ENCODE results near the gene DAB2. TPM values are rescaled to one million over a fixed set of nuclear protein-coding genes. Genes with fewer than 3 reads are reported as not detected.

DAB2 gene
- total RNA-seq, 3 donors from 2014 or later = 112 to 240 (median 119) TPM

DNA sequence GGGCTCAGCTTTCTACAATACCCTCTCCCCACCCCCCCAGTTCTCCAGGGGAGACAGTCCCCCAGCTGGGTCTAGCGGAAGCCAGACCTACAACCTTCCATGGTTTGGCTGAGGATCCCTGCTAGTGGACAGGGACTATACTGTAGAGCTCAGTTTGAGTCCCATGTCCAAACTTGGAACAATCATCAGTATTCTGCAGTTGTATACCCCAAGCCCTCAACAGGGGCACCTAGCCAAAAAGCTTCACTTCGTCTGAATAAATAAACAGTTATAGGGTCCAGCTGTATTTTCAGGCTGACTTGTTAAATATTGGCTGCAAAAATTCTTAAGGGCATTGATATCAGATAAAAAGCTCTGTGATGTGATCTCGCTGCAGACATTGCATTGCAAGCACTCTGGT lies 45.1 kb downstream of the DAB2 start:
- Histone ChIP-seq H3K27ac (peak overlapping the region in 1 of 2 donors; percentile 46), H3K4me3 (no peak overlapping the region), H3K27me3 (no peaks in the 10 kb centered on the region), H3K36me3 (peaks cover 8% of the 10 kb centered on the region), H3K9me3 (no peaks in the 10 kb centered on the region), H3K4me1 (no peaks in the 10 kb centered on the region)
- TF ChIP-seq, protein P1, sequence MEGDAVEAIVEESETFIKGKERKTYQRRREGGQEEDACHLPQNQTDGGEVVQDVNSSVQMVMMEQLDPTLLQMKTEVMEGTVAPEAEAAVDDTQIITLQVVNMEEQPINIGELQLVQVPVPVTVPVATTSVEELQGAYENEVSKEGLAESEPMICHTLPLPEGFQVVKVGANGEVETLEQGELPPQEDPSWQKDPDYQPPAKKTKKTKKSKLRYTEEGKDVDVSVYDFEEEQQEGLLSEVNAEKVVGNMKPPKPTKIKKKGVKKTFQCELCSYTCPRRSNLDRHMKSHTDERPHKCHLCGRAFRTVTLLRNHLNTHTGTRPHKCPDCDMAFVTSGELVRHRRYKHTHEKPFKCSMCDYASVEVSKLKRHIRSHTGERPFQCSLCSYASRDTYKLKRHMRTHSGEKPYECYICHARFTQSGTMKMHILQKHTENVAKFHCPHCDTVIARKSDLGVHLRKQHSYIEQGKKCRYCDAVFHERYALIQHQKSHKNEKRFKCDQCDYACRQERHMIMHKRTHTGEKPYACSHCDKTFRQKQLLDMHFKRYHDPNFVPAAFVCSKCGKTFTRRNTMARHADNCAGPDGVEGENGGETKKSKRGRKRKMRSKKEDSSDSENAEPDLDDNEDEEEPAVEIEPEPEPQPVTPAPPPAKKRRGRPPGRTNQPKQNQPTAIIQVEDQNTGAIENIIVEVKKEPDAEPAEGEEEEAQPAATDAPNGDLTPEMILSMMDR (IDR thresholded peaks at IDR 0.05) = no peak
- TF ChIP-seq POLR2A (IDR thresholded peaks at IDR 0.05) (no peak), POLR2AphosphoS5 (IDR thresholded peaks at IDR 0.05) (no peak)
- DNase-seq (ENCODE audit: low spot score in 2 of 2) = no peak
- intact Hi-C loops (cut with DNase I; ENCODE audit: low total_unique reads) = no loop called here

DNA sequence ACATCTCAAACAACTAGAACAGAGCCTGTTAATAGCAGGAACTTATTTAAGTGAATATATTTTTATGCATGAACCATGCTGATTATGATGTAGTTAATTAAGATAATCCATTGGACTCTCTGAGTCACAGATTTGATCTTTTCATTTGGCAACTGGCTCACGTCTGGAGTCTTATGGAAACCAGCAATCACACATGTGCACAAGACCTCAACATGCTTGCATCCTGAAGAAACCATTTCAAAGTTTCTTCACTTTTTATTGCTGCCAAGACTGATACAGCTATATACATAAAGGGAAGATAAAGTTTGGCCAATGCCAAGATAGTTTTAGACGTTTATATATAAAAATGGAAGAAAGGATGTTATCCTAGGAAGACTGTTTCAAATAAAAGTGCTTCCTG lies 47.2 kb downstream of the DAB2 start:
- H3K9me3 ChIP-seq = no peaks in the 10 kb centered on the region
- peaks cover 4% of the 10 kb centered on the region for H3K36me3 ChIP-seq
- no peak overlapping the region for H3K4me3 ChIP-seq
- intact Hi-C loops (cut with DNase I; ENCODE audit: low total_unique reads) = no loop called here
- TF ChIP-seq POLR2A (IDR thresholded peaks at IDR 0.05) = no peak
- TF ChIP-seq POLR2AphosphoS5 (IDR thresholded peaks at IDR 0.05) = no peak
- TF ChIP-seq, protein P1 (IDR thresholded peaks at IDR 0.05) = no peak
- H3K4me1 ChIP-seq = no peaks in the 10 kb centered on the region
- H3K27me3 ChIP-seq = no peaks in the 10 kb centered on the region
- DNase-seq (ENCODE audit: low spot score in 2 of 2) = no peak
- H3K27ac ChIP-seq = no peak overlapping the region

DNA sequence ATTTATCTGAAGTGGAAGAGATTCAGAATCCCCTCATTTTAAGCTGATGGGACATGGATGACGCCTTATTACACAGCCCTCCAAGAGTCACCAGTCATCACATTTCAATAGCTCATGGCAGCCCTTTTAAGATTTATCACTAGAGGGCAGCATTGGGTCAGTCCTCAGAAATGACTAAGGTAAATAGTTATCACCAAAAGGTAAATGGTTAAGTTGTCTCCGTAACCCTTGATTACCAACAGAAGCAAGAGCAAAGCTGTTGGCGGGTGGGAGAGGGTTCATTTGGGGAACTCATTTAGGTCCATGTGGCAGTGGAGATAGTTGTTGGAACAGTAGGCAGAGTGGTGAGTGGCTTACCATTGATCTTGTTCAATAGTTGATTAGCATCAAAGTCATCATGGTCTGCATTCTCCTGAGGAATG lies 48.5 kb downstream of the DAB2 start:
- TF ChIP-seq, protein P1 (IDR thresholded peaks at IDR 0.05) = peak; percentile 47 to 59 (median 53)
- no peak for TF ChIP-seq POLR2A (IDR thresholded peaks at IDR 0.05)
- intact Hi-C loops (cut with DNase I; ENCODE audit: low total_unique reads) = no loop called here
- Histone ChIP-seq H3K36me3 (no peaks in the 10 kb centered on the region), H3K4me1 (no peaks in the 10 kb centered on the region), H3K9me3 (no peaks in the 10 kb centered on the region), H3K4me3 (no peak overlapping the region), H3K27me3 (no peaks in the 10 kb centered on the region), H3K27ac (no peak overlapping the region)
- no peak for DNase-seq (ENCODE audit: low spot score in 2 of 2)

DNA sequence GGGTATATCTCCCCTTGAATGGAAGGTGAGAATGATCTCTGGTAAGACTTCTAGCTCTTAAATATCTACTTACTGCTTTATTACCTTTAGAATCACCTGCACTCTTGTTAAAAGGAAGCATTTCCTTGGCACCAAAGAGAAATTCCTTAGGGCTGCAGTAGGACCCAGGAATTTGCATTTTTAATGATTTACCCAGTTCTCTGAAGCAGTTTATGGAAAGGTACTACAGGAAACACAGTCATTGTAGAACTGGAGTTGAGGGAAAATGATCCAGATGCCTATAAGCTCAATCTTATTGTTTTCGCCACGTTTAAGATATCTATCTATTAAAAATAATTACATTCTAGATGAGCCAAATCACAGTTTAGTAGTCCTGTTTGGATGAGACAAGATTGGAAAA lies 51.0 kb downstream of the DAB2 start:
- H3K36me3 ChIP-seq = no peaks in the 10 kb centered on the region
- intact Hi-C loops (cut with DNase I; ENCODE audit: low total_unique reads) = loop anchor here (5.0 kb wide), 1 partner anchor 1939 kb away; no protein-coding TSS in a partner anchor
- H3K27ac ChIP-seq = no peak overlapping the region
- no peak overlapping the region for H3K4me3 ChIP-seq
- no peaks in the 10 kb centered on the region for H3K9me3 ChIP-seq
- no peak for DNase-seq (ENCODE audit: low spot score in 2 of 2)
- no peaks in the 10 kb centered on the region for H3K4me1 ChIP-seq
- no peaks in the 10 kb centered on the region for H3K27me3 ChIP-seq
- no peak for TF ChIP-seq POLR2A (IDR thresholded peaks at IDR 0.05)
- TF ChIP-seq POLR2AphosphoS5 (IDR thresholded peaks at IDR 0.05) = no peak
- TF ChIP-seq, protein P1 (IDR thresholded peaks at IDR 0.05) = no peak

DNA sequence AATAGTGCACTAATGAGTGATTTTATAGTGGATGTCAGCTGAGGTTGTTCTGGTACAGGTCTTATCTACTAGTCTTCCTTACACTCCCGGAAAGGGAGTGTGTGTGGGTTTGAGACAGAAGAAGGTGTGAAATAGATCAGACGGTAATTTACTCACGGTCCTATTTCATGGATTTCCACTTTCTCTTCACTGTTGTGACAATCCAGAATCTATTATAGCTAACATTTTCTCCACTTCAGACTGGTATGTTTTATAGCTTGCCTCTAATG lies 53.5 kb downstream of the DAB2 start:
- Histone ChIP-seq H3K27me3 (no peaks in the 10 kb centered on the region), H3K4me3 (no peak overlapping the region), H3K27ac (no peak overlapping the region), H3K9me3 (no peaks in the 10 kb centered on the region), H3K4me1 (no peaks in the 10 kb centered on the region), H3K36me3 (no peaks in the 10 kb centered on the region)
- TF ChIP-seq, protein P1 (IDR thresholded peaks at IDR 0.05) = no peak
- TF ChIP-seq POLR2A (IDR thresholded peaks at IDR 0.05) = no peak
- no peak for TF ChIP-seq POLR2AphosphoS5 (IDR thresholded peaks at IDR 0.05)
- DNase-seq (ENCODE audit: low spot score in 2 of 2) = no peak
- intact Hi-C loops (cut with DNase I; ENCODE audit: low total_unique reads) = loop anchor here (5.0 kb wide), 1 partner anchor 1941 kb away; no protein-coding TSS in a partner anchor

Measured in breast epithelium (tissue), 4 donors.